Heart right ventricle (tissue), 16 donors: ENCODE results near the gene E2F1. TPM values are rescaled to one million over a fixed set of nuclear protein-coding genes. Genes with fewer than 3 reads are reported as not detected.

Source experiments
- ATAC-seq, 8 donors: fragments of 200-7000 bp; cut with Tn5 transposase; one replicate each; pipeline ENCODE4 v1.9.1; 2020; ENCODE audit warnings: mild to moderate bottlenecking in 8 of 8, moderate library complexity in 8 of 8, moderate number of reproducible peaks in 1 of 8
- DNase-seq, 2 donors: peaks; one replicate each; pipeline ENCODE4 v3.0.0-alpha.2; 2020
- H3K27ac ChIP-seq, 10 donors: fragments of 200-600 bp; sonication (generic) in 2 of 10; one replicate each; pipeline versions ENCODE4 v1.5.0 to v1.8.0; 2020 to 2022; ENCODE audit warnings: mild to moderate bottlenecking in 3 of 10
- H3K27me3 ChIP-seq, 7 donors: fragments of 200-600 bp; one replicate each; pipeline ENCODE4 v1.8.0; 2021 to 2022; ENCODE audit warnings: mild to moderate bottlenecking in 2 of 7
- H3K36me3 ChIP-seq, 9 donors: fragments of 200-600 bp; sonication (generic) in 1 of 9; one replicate each; pipeline versions ENCODE4 v1.5.0 to v1.8.0; 2020 to 2022; ENCODE audit warnings: mild to moderate bottlenecking in 2 of 9
- H3K4me1 ChIP-seq, 9 donors: fragments of 200-600 bp; sonication (generic) in 1 of 9; one replicate each; pipeline versions ENCODE4 v1.5.0 to v1.8.0; 2020 to 2022; ENCODE audit warnings: mild to moderate bottlenecking in 4 of 9
- H3K4me3 ChIP-seq, 10 donors: fragments of 200-600 bp; sonication (generic) in 2 of 10; one replicate each; pipeline versions ENCODE4 v1.5.0 to v1.8.0; 2020 to 2022; ENCODE audit warnings: mild to moderate bottlenecking in 7 of 10, moderate library complexity in 2 of 10
- H3K9me3 ChIP-seq, 11 donors: fragments of 200-600 bp in 10 of 11; sonication (generic) in 2 of 11; one replicate each; pipeline versions ENCODE4 v1.5.0 to v1.8.0; 2013 to 2022; ENCODE audit warnings: mild to moderate bottlenecking in 2 of 11, control low read depth in 1 of 11, moderate library complexity in 1 of 11
- WGBS, 2 donors: extraction: QIAGEN DNeasy Blood & Tissue Kit; methylation state at CpG; one replicate each; pipeline ENCODE4 v1.1.7; 2013; ENCODE audit warnings: inconsistent platforms in 1 of 2; 5-methylcytosine and 5-hydroxymethylcytosine counted together
- intact Hi-C, 10 donors: fragments of 100-400 bp; cut with DNase I; formaldehyde crosslinking; loops; one replicate each; pipeline versions ENCODE4 v1.11.1 to v1.14.2; 2022
- polyA plus RNA-seq, 2 donors: library from polyadenylated mRNA; stranded (reverse); fragments of 200-250 nt; gene quantifications; one replicate each; pipeline ENCODE4 v1.2.3, GENCODE V29; 2013
- total RNA-seq, 10 donors: library from RNA; stranded (reverse); fragmentation: NEBNext Ultra II Directional in 3 of 10; extraction: Animal tissue kit (Norgen Biotek cat#: 25700) in 3 of 10; gene quantifications; one replicate each; pipeline versions ENCODE4 v1.2.1 to v1.2.4, GENCODE V29; 2021 to 2023
- TF ChIP-seq, protein P1 (sequence below), 9 donors: fragments of 200-600 bp; sonication (generic) in 2 of 9; IDR thresholded peaks; one replicate each; pipeline versions ENCODE4 v1.5.0 to v1.8.0; 2021 to 2022; ENCODE audit warnings: antibody characterized with exemption in 9 of 9, mild to moderate bottlenecking in 5 of 9, moderate library complexity in 1 of 9
- donor health status: Arrhythmogenic right ventricular cardiomyopathy.
- donor health status: ischemic (EF 13 %, LVEDD 7.1; RV severe dilation, severe dysfunction).
- donor health status: healthy with polysubstance abuse.
- donor health status: DM: no; HTN: yes; CAD: no.
- donor health status: DM: no; HTN: no; CAD: no.
- donor health status: ischemic (EF 25% LVEDD 6.9; RV normal size, moderate dysfunction).
- donor health status: ischemic (EF 25% LVEDD 5.7; RV mildly dilated, moderate dysfunction).
- donor health status: healthy.
- donor health status: DM: yes; HTN: yes; CAD: no.
- donor health status: Ischemic cardiomyopathy.
- donor health status: ischemic (EF 35%, LVEDD 5.7; RV mildly dilated, moderate dysfunction).
- donor health status: nonischemic (EF 11% LVEDD 7.7; RV severe dilation, severe dysfunction).
- donor health status: DM: yes; HTN: yes; CAD: no.
- donor health status: PGD.
- donor health status: ischemic (EF 29% LVEDD 5.4; RV normal size, mild dysfunction).
- donor health status: nonischemic (EF 23%, LVEDD 6.1; RV moderate dilation, normal function).

The E2F1 gene
- total and polyA plus RNA-seq, 12 donors = 0.44 to 3.4 (median 1.2) TPM

DNA sequence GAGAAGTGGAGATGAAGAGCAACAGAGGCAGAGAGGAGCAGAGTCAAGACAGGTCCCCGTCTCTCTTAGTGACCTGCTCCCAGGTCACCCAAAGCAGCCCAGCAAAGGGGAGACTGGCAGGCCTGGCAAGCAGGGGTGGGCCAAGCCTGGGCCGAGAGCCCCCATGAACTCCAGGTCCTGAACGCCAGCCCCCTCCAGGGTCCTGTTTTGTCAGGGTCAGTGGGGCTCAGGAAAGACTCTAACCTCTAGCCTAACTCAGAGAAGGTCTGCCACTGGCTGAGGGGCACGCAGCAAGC is 13.1 kb downstream of the E2F1 start:
- TF ChIP-seq, protein P1, sequence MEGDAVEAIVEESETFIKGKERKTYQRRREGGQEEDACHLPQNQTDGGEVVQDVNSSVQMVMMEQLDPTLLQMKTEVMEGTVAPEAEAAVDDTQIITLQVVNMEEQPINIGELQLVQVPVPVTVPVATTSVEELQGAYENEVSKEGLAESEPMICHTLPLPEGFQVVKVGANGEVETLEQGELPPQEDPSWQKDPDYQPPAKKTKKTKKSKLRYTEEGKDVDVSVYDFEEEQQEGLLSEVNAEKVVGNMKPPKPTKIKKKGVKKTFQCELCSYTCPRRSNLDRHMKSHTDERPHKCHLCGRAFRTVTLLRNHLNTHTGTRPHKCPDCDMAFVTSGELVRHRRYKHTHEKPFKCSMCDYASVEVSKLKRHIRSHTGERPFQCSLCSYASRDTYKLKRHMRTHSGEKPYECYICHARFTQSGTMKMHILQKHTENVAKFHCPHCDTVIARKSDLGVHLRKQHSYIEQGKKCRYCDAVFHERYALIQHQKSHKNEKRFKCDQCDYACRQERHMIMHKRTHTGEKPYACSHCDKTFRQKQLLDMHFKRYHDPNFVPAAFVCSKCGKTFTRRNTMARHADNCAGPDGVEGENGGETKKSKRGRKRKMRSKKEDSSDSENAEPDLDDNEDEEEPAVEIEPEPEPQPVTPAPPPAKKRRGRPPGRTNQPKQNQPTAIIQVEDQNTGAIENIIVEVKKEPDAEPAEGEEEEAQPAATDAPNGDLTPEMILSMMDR (IDR thresholded peaks at IDR 0.05) = no peak
- 60 to 71% methylated on average over 4 of the region's 4 CpGs for WGBS, 2 donors
- intact Hi-C loops = loop anchor here in 1 of 10 donors (5.0 kb wide), 1 partner anchor 59 kb away; the partner anchor contains the start of gene ZNF341
- H3K27ac ChIP-seq = peak overlapping the region in 8 of 10 donors; percentile 79 to 94 (median 86)
- DNase-seq (no peak), ATAC-seq (peak in 1 of 8 donors; percentile 0)
- peaks cover 0 to 30% (median 5%) of the 10 kb centered on the region in 9 donors for H3K36me3 ChIP-seq
- H3K4me1 ChIP-seq = peaks cover 13 to 57% (median 34%) of the 10 kb centered on the region in 9 donors
- H3K9me3 ChIP-seq = no peaks in the 10 kb centered on the region
- H3K27me3 ChIP-seq = no peaks in the 10 kb centered on the region
- peak overlapping the region; percentile 56 to 92 (median 71) for H3K4me3 ChIP-seq

DNA sequence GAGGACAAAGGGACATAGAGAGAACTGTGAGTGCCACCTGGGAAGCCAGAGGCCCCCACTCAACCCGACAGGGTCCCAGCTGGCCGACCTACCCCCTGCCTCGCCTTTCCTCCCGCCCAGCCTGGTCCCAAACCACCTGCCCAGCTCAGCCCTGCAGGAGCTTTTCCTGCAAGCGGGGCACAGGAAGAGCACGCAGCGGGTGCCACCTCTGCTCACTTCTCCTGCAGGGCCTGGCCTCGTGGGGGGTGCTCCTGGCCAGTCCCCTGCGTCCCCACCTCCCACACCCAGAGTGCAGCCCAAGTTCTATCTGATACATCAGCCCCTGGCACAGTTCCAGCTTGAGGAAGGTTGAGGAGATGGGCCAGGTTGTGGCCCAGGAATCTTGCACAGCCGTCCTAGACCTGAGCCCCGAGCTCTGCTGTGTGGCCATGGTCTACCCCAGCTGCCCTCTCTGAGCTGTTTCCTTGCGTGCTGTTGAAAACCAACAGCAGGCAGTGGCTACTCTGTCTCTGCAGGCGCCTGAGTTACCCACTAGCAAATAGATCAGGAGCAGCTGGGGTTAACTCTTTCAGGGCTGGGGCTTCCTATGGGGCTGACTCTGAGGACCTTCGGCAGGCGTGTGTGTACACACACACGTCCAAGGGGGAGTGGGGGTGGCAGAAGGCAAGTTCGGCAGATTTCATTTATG is 13.6 kb downstream of the E2F1 start:
- Histone ChIP-seq H3K9me3 (no peaks in the 10 kb centered on the region), H3K4me1 (peaks cover 16 to 60% (median 39%) of the 10 kb centered on the region in 9 donors), H3K27me3 (no peaks in the 10 kb centered on the region), H3K36me3 (peaks cover 0 to 30% (median 3%) of the 10 kb centered on the region in 9 donors), H3K4me3 (peak overlapping the region; percentile 56 to 92 (median 71)), H3K27ac (peak overlapping the region in 5 of 10 donors; percentile 81 to 94 (median 87))
- DNase-seq (no peak), ATAC-seq (no peak)
- TF ChIP-seq, protein P1 (IDR thresholded peaks at IDR 0.05) = no peak
- 57 to 63% methylated on average over 17 of the region's 17 CpGs for WGBS, 2 donors
- intact Hi-C loops = loop anchor here in 1 of 10 donors (5.0 kb wide), 1 partner anchor 60 kb away; the partner anchor contains the start of gene ZNF341

DNA sequence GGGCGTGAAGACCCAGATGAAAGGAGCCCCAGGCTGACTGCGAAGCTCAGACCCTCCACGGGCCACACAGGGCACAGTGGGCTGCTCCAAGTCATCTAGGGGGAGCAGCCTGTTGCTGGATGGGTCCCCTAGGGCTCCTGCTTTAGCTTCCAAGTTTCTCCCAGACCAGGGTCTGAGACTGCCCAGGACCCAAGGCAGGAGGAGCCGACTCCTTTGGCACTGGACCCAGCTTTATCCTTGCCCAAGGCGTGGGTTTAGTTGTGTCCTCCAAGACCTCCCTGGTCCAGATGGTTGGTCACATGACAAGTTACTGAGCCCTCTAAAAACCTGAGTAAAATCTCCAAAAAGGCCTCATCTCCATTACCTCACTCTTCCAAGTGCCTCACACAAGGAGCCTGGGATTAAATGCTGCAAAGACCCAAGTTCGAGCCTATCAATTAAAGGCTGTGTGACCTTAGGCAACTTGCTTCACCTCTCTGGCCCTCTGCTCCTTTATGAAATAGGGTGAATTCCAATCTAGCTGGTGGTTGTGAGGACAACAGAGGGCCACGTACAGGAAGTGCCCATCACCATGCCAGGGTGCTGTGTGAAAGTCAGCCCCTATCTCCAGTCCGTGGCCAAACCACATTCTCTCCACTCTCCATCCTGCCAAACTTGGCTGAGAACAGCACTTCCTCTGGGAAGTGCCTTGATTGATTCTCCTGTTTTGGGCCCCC is 14.5 kb downstream of the E2F1 start:
- Histone ChIP-seq H3K27ac (peak overlapping the region in 2 of 10 donors; percentile 22 to 94), H3K9me3 (no peaks in the 10 kb centered on the region), H3K36me3 (peaks cover 0 to 30% (median 3%) of the 10 kb centered on the region in 9 donors), H3K27me3 (no peaks in the 10 kb centered on the region), H3K4me3 (no peak overlapping the region), H3K4me1 (peaks cover 21 to 66% (median 43%) of the 10 kb centered on the region in 9 donors)
- DNase-seq (no peak), ATAC-seq (no peak)
- TF ChIP-seq, protein P1 (IDR thresholded peaks at IDR 0.05) = no peak
- WGBS, 2 donors = 71 to 74% methylated on average over 8 of the region's 8 CpGs
- intact Hi-C loops = loop anchor here in 1 of 10 donors (5.0 kb wide), 1 partner anchor 61 kb away; the partner anchor contains the start of gene ZNF341

DNA sequence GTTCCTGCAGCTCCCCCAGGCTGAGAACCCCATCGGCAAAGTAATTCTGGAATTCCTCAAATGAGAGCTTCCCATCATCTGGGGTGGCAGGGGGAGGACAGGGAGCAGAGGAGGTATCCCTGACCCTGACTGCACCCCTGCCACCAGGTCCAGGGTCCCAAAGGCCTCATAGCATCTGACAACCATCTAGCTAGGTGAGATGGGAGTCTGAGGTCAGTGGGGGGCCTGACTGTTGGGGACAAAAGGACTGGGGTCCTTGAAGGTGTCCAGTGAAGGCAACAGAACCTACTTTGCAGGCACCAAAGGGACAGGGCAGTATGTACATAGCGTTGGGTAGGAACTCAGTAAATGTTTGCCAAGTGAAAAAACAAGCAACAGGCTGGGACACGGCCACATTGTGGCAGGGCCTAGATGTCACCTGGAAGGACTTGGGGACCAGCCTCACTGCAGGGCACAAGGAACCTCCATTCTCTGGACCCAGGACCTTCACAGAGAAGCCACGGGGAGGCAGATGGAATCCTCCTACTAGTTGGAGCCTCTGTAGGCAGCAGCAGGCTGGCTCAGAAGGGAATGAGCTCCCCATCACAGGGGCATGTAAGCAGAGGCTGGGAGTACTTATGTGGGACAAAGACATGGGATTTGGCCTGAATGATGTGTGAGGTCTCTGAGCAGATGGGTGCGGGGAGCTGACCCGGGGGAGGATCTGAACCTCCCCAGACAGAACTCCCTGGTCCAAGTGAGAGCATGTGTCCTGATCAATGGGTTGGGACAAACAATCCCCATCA is 15.3 kb downstream of the E2F1 start:
- peak in 1 of 2 donors; percentile 3 for DNase-seq

More for the DNA sequence above, 15.3 kb downstream of the E2F1 start:
- H3K27ac ChIP-seq = no peak overlapping the region
- WGBS, 2 donors = 95 to 96% methylated on average over 6 of the region's 6 CpGs
- ATAC-seq = no peak
- H3K27me3 ChIP-seq = no peaks in the 10 kb centered on the region
- intact Hi-C loops = loop anchor here in 1 of 10 donors (5.0 kb wide), 1 partner anchor 61 kb away; the partner anchor contains the start of gene ZNF341
- H3K36me3 ChIP-seq = peaks cover 0 to 30% (median 3%) of the 10 kb centered on the region in 9 donors
- H3K4me1 ChIP-seq = peaks cover 24 to 71% (median 50%) of the 10 kb centered on the region in 9 donors
- no peaks in the 10 kb centered on the region for H3K9me3 ChIP-seq
- TF ChIP-seq, protein P1 (IDR thresholded peaks at IDR 0.05) = no peak
- no peak overlapping the region for H3K4me3 ChIP-seq
